Measurements from ENCODE around the gene IFNK.

IFNK gene

DNA sequence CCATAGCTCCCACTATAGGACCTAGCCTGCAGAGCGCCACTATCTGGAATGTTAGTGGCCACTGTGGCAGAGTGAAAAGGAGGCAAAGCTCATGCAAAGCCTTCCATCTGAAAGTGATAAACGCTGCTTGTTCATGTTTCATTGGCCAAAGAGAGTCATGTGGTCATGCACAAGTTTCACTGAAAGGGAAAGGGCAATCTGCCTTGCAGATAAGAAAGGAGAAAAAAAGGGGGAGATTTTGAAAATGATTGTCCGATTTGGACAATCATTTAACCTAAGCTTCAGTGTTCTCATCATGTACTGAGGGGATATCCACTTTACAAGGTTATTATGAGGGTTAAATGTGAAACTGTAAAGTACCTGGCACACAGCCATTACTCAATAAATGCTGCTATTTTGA, 14.6 kb downstream of the IFNK start:
- no peak for DNase-seq (ENCODE audit: low read depth in 2 of 2, low spot score in 1 of 2)

DNA sequence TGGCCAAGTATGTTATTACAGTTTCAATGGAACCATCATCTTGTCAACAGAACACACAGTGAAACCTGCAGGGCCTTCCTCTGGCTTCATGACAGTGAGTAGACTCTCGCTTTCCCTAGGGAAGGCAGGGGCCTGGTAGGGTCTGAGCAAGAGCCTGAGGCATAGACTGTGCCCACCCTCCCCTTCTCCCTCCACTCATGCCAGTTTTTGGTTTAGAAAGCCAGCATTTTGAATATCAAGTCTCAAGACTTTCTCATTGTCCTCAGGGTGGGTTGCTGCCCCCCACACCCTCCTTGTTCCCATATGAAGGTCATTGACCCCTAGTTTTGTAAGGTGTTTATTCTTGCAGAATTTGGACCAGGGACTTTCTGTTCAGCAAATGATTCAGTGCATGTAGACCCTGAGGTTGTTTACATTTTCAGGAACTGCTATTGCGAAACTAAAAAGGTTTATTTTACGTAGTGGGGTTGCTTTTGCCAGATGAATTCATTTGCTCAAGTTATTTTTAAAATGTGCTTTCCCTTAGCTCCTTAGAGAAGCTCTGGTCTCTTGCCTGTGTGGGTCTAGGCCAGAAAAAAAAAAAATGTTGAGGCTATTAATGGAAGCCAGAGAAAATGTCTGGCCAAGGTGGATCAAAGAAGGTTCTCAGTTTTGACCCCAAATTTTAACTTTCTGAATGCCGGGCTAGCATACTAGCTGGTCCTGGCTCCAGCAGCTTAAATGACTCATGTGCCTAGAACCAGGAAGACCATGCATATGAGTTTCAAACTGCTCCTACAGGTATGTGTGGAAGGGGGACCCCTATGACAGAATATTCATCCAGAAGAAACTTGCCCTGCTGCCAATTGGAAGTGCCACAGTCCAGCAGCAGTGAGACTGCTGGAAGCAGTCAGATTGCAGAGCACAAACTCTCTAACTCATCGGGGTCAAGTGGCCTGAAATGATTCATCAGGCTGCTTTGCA, 15.7 kb downstream of the IFNK start:
- no peak for DNase-seq (ENCODE audit: low read depth in 2 of 2, low spot score in 1 of 2)

DNA sequence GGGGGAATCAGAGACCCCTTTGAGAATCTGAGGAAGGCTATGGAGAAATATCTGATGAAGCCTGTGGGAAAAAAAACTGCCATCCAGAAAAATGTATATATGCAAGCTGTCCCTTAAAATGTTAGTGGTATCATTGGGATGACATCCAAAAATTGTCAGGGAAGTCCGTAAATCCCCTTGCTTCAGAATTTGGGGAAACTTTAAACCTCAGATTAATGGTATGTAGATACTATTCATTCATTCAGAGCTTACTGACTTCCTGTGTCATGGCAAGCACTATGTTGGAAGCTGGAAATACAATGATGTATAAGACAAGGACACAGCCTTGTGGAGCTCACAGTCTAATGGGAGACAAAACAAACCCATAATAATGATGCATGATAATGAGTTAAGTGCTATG, 16.4 kb downstream of the IFNK start:
- no peak for DNase-seq (ENCODE audit: low read depth in 2 of 2, low spot score in 1 of 2)

DNA sequence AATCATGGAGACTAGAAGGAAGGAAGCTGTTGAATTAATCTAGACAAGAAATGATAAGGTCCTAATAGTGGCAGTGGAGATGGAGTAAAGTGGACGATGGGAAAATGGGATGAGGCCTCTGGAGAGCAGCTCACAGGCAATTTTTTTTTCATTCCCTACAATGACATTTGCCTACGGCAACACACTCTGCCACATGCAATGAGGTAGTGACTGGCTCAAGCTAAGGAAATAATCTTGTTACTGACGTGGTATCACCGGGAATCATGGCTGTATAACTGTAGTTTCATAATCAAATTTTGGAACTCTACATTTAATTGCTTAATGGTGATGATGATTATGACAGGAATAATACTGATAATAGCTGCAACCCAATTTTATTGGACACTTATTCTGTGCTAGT, 17.6 kb downstream of the IFNK start:
- DNase-seq (ENCODE audit: low read depth in 2 of 2, low spot score in 1 of 2), result no peak

DNA sequence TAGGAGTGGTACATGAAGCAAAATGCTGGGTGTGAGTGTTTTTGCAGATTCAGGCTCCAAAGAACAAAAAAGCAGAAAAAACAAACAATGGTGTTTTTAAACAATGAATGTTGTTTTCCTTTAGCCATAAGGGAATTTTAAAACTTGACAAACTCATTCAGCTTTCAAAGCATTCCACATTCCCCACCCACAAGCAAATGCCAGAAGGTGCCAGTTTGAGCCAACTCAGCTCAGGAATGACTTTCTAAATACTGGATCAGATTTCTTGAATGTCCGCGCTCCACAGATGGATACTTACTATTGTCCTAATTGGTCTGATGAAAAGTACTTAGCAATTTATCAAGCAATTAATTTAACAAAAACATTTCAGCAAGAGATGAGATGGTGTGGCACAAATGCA, 18.4 kb downstream of the IFNK start:
- DNase-seq (ENCODE audit: low read depth in 2 of 2, low spot score in 1 of 2), result no peak

DNA sequence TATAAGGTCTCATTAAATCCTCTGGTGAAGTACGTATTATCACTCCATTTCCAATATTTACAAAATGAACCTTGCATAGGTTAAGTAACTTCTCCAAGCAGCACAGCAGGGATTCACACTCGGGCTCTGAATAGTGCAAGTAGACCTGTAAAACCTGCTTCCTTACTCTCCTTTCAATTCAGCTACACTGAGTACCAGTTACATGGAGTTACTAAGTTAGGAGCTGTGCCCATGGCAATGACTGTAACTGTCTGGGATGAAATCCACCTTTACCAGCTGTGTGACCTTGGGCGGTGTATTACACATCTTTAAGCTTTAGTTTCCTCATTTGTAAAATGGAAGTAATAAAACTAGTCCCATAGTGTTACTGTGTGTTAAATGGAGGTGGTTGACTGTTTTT, 21.4 kb downstream of the IFNK start:
- no peak for DNase-seq (ENCODE audit: low read depth in 2 of 2, low spot score in 1 of 2)

DNA sequence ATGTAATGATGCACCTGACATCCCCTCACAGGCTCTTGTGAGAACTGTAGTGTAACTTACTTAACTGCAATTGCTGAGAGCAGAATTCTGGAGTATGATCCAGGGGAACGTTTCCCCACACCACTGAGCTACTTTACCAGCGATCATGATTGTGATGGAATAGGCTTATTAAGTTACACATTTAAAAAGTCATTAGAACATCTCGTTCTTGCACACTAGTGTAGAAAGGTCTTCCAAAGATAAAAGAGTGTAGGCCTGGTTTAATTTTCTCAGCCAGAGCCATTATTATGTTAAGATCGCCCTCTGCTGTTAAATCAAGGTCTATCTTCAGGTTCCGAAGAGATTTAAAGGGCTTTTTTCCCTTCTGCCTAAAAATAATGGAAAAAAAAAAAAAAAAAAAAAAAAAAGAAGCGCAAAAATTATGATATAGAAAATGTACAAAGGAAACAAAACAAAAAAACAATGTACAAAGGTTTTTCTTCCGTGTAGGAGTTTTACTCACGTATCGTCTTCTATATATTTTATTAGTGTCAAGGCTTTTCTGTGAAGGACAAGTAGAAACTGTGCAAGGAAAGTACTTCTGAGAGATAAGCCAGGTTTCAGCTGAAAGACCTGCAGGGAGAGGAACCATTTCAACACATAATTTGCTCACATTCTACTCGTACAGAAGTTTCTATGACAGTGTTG, 24.1 kb downstream of the IFNK start:
- no peak for DNase-seq (ENCODE audit: low read depth in 2 of 2, low spot score in 1 of 2)

DNA sequence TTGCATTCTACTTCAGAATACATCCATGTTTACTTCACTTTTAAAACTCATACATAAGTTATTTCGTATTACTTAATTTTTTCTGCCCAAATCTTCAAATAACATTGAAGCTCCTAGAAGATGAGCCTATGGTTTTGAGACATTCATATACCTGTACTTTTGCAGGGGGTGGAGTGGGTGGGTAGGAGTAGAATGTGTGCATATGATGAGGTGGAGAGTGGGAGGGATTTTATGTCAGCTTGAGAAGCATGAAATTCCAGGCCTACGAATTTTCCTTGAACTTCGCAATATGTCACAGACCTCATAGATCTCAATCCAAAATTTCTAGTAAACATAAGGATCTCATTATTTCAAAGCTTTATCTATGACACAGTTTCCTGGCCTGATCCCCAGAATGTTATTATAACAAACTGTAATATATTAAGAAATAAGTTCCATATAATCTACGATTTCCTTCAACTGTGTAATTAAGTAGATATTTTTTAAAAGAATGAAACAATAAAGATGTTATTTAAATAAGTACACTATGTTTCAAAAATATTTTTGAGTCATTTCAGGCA, 25.2 kb downstream of the IFNK start:
- no peak for DNase-seq (ENCODE audit: low read depth in 2 of 2, low spot score in 1 of 2)

DNA sequence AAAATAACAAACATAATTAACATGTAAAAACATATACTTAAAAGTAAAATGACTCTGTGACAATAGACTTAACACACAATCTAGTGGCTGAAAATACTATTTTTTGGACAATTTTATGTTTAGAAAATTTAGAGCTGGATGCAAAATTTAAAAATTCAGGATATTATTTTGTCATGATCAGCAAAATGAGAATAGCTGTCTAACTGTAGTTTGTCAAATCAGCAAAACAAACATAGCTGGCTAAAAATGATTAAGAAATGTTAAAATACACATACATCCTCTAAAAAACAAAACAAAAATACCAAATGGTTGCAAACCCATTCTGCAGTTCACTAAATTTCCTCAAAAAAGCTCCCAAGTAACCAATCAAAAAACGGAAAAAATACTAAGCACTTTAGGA, 30.6 kb downstream of the IFNK start:
- no peak for DNase-seq (ENCODE audit: low read depth in 2 of 2, low spot score in 1 of 2)

DNA sequence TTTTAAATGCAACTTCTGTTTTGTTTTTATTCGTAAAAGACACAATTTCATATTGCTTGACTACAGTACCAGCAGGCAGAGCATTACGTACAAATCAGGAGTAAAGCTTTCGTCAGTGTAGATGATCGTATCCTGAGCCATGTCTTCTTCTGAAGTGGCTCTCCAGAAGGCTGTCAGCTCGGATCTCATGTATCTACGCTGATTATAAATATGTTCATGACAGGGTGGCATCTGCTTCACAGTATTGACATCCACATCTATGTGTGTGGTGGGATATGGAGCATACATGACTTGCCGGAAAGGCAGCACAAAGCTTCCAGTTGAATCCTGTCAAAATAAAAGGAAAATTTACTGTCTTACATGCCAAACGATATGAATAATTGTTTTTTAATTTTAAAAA, 32.4 kb downstream of the IFNK start:
- DNase-seq (ENCODE audit: low read depth in 2 of 2, low spot score in 1 of 2), result no peak

DNA sequence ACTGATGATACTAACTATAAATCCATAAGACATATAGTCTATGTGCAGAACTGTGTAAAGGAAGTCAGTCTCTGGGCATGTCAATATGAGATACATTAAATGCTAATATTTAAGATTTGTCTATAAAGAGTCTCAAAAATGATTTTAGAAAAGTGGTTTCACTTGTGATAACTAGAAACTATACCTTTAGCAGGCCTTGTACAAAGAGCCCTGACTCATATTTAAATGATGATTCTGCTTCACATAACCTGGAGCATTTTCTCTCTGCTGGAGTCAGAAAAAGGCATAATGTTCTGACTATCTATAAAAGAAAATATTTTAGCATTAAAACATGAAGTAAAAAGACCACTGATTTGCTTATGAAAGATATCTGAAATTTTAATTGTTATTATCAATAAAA, 34.2 kb downstream of the IFNK start:
- no peak for DNase-seq (ENCODE audit: low read depth in 2 of 2, low spot score in 1 of 2)

DNA sequence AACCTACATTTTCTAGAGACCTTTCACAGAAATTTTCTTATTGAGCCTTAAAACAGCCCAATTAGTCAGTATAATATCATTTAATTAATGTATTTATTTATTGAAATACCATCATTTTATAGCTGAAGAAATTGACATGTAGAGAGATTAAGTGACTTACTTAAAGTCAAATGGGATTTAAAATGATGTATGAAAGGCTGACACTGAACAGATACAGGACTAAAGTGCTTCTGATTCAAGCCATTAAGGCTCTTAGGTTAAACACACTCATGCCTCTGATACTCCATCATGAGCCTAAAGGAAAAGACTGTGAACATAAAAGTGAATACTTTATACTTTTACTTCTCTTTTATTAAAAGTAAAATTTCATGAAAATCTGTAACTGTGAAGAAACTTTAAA, 36.4 kb downstream of the IFNK start:
- DNase-seq (ENCODE audit: low read depth in 2 of 2, low spot score in 1 of 2), result no peak

DNA sequence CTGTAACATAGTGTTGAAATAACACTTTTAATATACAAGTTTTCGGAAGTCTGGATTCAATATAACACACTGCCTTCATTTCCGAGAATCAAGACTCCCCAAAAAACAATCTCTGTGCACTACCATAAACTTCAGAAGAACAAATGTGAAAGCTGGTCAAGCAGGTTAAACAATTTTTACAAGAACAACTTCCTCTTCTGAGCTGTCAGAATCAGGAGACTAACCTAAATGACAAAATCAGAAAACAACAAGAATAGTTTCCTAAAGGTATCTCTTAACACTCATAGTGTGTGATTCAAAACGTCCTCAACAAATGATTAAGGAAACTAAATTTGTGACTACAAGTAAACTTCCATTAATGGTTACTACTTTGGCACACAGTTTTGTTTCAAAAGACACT, 37.6 kb downstream of the IFNK start:
- DNase-seq (ENCODE audit: low read depth in 2 of 2, low spot score in 1 of 2), result no peak

DNA sequence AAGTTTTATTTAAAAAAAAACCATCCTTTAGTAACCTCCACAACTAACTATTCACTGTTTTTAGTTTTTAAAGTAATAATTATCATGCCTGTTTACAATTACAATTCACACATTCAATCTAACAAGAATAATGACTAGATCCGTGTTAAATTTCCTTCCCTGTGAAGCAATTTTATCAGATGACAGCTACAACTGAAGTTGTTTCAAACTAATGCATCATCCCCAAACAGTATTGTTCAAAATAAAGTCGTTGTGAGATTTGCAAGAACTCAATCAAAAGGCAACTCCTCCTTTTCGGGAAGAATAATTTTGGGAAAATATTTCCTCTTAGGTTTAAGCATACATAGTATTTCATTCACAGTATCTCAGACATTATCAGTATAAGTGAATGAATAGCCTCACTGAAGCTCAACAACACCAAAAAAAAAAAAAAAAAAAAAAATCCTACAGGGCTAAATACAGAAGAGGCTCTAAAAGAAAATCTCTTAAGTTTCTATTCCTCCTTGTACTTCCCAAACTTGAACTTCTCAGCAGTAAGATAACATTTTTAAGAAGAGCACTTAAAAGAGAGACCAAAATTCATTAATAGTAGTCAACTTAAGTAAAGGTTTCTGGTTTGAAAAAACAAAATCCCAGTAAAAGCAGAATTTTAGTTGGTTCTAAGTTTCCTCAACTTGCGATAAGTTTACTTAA, 39.8 kb downstream of the IFNK start:
- no peak for DNase-seq (ENCODE audit: low read depth in 2 of 2, low spot score in 1 of 2)

DNA sequence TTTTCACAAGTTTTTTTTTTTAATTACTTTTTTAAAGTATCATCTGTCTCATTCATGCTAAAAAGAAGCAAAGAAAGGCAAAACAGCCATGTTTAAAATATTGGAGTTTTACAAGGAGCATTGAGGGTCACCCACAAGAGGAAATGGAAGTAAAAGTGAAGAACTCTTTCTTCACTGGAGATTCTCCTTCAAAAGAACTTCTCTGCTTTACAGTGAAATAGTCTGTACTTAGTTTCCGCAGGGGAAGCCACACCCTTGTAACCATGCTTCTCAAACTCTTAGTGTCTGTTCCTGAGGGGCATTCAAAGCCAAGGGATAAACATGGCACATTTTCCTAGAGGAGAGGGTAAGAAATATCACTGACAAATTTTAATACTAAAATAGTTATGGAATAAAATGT, 40.6 kb downstream of the IFNK start:
- no peak for DNase-seq (ENCODE audit: low read depth in 2 of 2, low spot score in 1 of 2)

DNA sequence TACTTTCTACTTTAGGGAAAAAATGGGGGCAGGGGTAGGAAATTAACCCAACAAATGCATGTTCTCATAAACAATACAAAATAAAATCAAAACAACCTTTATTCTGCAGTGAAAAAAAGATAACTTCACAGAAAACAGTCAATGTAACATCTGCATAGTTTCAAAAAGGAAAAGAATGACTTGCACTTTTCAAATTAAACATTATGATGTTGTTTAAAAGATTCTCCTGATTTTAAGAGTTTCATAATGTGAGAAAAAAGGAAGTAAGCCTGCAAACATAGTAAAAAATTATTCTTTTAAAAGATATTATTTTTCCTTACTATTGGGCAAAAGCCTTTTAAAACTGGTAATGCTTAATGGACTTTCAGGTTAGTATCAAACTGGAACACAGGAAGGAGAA, 41.6 kb downstream of the IFNK start:
- DNase-seq (ENCODE audit: low read depth in 2 of 2, low spot score in 1 of 2), result no peak

DNA sequence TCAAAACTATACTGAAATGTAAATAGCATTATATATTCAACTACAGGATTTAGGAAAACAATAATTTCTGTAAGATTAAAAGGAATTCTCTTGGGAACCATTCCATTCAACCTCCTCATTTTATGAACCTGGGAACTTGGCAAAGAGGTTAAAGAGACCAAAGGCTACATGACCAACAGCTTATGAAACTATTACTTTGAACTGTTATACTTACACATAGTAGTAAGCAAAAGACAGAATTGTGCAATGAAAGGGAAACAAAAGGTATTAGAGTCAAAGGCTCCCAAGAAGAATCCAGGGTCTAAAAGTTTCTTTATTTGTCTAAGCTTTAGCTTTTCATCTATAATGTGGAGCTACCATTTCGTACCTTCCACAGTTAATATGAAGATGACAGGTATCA, 42.0 kb downstream of the IFNK start:
- DNase-seq (ENCODE audit: low read depth in 2 of 2, low spot score in 1 of 2), result no peak

DNA sequence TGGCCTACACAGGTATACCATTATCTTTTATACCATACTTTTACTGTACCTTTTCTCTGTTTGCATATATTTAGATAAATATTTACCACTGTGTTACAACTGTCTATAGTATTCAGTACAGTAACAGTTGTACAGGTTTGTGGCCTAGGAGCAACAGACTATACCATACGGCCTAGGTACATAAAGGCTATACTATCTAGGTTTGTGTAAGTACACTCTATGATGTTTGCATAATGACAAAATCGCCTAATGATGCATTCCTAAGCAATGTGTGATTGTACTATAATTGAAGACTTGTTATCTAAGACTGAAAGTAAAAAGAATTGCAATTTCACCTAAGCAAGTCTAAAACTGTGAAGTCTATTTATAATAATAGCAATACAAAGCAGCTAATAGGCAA, 45.3 kb downstream of the IFNK start:
- DNase-seq (ENCODE audit: low read depth in 2 of 2, low spot score in 1 of 2), result no peak

DNA sequence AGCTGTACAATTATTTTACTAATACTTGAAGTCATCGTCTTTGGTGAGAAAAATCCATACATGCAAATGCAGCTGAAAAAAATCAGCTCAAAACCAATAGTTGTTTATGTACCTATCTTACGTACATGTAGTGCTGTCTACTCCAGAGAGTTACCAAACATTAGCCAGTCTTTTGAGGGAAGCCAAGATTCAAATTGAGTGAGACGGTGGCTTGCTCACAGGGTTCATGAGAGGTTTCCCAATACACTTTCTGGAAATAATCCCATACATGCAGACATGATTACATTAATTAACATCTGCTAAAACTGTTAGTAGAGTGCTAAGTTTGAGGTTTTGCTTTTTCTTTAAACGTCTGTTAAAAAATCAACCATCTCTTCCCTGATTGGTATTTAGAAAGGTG, 46.9 kb downstream of the IFNK start:
- no peak for DNase-seq (ENCODE audit: low read depth in 2 of 2, low spot score in 1 of 2)

DNA sequence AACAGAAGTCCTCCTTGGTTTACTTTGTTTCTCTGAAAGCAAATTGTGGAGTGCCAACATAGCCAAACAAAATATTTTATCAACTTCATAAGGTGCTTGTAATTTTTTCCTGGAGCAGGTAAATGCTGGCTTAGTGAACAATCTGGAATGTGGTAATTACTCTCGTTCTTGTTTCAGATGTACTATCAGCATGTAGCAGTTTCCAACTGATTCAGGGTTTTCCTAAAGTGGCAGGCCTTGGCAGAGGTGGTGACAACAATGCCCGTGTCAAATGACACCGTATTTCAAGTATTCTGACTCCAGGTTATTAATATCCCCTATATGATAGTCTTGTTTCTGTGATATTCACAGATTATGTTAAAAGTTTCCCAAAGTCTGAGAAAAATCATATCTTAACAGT, 48.0 kb downstream of the IFNK start:
- DNase-seq (ENCODE audit: low read depth in 2 of 2, low spot score in 1 of 2), result no peak

DNA sequence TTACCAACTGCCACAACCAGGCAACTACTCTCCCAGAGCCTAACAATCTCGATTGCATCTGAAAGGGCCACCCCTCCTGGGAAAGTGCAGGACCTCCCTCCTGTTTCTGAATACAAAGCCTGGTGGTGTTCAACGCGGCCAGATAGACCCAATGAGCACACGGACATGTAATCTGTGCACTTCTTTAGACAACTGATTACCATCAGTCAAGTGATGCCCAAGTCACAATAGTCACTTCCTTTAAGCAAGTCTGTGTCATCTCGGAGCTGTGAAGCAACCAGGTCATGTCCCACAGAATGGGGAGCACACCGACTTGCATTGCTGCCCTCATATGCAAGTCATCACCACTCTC, 48.5 kb downstream of the IFNK start:
- no peak for DNase-seq (ENCODE audit: low read depth in 2 of 2, low spot score in 1 of 2)

Measured in stimulated activated CD8-positive, alpha-beta memory T cell treated with anti-CD3 and anti-CD28 coated beads, Interleukin-4, amount 100 ng/mL, for 1 hour (primary cell).